ENCODE data around the gene RAP1GAP.
"Not testable (repeated sequence)": the region's sequence is repeated elsewhere in the genome, so short reads cannot be mapped to it uniquely, and the experiment has no call there.

RAP1GAP gene

DNA sequence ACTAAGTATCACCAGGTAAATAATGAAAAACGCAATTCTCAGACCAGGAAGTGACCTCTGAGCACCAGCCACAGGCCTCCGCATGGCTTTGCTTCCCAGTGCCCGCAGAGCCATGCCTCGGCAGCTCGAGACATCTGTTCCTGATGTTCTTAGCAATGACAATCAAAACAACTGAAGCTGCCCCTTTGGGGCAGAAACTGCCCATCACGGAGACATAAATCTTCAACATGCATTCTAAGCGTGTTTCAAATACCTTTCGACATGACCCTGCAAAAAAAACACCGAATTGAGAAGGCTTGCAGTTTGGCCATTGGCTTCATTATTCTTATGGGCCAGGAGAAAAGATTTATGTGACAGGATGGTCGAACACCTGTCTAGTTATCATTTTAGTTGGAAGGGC lies 5.8 kb upstream of the RAP1GAP start:
- DNase-seq = no peak

DNA sequence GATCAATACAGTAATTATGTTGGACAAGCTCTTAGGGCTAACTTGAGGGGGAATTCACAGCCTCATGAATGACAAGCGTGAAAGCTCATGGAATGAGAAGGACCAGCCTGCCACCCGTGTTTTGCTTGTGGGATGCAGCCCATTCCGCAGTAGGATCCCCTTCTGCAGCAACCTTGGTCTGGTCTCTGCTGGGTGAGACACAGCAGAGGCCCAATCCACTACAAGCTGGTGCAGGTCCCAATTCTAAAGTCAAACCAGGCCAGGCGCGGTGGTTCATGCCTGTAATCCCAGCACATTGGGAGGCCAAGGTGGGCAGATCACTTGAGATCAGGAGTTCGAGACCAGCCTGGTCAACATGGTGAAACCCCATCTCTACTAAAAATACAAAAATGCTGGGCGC lies 4.7 kb upstream of the RAP1GAP start:
- DNase-seq = not testable (repeated sequence)

DNA sequence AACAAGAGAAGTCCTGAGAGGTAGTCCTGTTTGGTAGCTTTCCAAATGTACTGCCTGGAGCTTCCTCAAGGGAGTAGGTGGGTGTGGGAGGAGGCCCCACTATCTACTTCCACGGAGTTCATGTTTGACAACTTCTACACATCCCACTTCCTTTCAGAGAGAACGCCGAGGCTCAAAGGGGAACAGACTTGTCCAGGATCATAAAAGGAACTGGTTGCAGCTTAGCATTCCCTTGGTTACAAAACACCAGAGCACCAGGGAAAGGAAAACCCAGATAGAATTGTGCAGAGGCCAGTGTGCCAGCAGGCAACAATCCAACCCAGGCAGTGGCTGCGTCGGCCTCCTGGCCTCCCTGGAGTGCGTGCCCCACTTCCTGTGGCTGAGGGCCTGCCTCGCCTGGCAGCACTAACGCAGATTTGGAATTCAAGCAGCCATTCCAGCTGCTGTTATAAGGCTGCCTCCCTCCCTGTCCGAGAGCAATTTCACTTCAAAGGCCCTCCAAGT lies 4.2 kb upstream of the RAP1GAP start:
- DNase-seq = no peak

DNA sequence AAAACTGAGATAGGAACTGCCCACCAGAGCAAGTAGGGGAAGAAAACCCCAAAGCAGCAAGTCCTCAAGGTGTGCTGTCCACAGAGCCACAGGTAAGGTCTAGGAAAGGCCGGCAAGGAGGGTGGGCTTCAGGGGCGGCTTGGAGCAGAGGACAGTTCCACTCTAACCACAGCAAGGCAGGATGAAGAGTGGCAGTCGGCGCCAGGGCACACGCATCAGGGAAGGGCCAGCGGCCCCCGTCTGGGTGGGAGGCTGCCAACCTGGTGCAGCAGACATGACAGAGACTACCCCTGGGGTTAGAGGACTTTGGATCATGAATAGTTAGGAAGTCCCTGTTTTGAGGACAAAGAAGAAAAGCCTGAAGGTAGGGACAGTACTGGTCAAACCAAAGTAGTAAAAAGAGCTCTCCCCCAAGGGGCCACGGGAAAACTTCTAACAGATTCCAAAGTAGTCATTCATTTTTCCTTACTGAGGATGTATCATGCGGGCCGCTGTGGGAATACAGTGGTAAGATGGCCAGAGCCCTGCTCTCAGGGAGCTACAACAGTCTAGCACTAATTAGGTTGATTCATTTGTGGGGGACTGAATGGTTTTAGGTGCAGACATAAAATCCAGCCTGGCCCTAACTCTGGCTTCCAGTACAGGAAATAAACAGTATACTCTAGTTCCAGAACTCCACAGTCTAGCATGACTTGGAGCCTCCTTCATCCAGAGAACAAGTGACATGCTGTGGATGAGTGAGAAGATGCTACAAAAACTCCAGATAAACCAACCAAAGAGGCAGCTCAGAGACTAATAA lies 3.5 kb upstream of the RAP1GAP start:
- DNase-seq = no peak

DNA sequence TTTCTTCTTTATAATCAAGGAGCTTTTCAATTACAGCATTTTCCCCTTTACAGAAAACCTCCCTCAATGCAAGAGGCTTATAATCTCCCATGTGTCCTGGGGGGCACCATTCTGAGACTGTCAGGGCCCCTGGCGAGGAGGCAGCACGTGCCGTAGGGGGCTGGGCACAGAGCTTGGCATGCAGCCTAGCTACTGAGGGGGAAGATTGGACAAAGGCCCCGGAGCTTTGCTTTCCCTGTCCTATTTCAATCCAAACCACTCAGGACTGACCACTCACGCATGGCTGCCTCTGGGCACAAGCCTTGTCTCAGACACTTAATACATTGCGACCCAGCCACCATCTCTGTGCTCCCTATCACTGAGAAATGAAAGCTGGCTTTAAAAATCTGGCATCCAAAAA lies 2.8 kb upstream of the RAP1GAP start:
- no peak for DNase-seq

DNA sequence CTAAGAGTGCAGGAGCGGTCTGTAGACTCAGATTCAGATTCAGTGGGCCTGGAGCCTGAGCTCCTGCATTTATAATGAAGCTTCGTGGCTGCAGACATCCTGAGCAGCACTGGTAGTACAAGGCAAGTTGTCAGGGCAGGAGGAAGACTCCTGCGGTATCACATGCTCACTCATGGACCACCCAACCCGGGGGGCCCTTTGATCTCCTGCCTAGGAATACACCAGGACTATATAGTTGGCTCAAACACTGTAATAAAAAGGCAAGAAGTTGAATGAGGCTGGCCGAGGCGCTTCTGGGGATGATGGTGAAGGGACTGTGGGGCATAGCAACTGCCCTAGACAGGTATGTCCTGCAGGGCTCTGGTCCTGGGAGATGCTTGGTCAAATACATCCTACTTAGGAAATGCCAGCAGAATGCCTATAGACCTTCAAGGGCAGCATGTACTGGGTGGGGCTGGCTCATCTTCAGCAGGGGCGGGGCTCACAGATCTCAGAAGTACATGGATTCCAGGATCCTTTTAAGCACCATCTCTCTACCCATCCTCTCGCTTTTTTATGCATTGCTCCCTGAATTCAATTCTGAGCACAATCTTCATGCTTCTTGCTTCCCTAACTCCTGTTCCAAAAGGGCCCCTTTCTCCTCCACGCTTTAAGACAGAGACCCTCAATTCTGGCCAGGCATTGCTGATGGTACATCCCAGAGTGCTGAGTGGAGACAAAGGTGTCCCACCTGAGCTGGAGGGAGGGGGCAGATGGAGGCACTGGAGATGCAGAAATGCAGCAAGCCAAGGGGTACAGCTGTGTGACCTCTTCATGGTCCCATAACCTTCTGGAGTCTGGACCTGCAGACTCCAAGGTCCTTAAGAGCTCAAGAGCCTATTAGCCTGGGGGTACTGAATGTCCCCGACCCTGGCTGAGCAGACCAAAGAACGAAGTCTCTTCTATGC lies 2.1 kb upstream of the RAP1GAP start:
- DNase-seq = no peak

DNA sequence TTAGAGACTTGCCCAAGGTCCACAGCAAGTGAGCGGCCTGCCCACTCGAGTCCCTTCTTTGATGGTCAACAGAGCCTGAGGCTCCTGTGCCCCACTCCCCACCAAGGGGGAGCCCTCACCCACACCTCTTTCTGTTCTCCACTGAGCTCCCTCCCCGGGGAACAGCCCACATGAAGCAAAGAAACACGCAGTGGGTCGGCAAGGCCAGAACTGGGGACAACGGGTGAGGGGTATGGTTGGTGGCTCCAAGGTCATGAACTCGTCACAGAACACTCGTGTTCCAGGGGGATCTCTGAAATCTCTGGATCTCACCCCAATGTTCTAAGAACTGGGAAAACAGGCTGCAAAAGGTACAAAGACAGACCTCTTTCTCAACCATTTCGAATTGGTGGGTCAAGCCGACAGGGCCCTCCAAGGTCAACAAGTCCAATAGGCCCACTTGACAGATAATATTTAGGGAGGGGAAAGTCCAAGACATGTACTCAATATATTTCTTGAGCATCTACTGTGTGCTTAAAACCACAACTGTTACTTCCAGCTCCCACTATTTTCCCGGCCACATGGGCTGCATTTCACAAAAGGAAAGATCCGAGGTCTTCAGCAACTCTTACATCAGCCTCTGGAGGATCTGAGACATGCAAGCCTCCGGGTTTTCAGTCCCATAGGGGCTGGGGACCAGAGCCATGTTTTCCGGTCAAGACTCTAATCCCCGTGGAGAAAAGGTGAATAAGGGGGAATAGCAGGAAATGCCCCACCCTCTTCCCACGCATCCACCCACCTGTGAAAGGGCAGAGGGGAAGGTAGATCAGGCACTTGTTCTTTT lies 1.1 kb upstream of the RAP1GAP start:
- no peak for DNase-seq

DNA sequence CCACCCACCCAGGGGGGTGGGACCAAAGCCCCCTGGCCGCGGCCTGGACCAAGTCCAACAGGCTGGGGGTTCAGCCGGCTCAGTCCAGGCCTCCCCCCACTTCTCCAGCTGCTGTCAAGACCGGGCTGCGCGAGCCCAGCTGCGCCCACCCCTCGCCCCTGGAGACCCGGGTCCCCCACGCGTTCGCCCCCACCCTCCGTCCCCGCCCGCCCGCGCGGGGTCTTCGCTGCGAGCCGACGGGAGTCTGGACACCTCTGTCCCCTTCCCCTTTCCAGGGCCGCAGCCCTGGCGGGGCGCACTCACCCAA lies 253 bp downstream of the RAP1GAP start:
- DNase-seq = no peak

DNA sequence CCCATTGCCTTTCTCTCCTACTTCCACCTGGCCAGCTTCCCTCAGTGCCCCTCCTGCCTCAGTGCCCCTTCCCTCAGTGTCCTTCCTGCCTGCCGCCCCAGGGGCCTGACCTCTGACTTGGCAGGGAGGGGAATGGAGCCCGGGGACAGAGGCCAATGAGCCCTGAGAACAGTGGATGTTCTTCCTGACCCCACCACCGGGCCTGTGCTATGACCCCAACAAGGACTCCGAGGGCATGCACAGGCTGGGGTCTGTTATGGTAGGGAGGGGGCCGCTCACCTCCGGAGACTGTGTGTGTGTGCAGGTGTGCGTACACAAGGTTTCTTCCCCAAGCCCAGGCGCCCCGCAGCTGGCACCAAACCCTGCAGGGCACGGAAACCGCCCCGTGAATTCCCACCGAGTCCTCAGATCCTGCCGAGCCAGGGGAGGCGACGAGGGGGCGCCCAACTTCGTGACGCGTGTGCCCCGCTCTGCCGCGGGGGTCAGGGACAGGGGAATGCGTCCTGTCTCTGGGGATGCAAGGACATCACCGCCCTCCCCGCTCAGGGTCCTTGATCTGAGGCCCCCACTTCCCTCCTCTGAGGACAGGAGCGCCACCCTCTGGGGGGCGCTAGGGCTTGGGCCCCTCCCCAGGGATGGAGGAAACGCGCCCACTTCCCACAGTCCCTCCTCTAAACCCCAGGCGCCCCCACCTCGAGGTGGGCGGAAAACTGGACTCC lies 766 bp downstream of the RAP1GAP start:
- DNase-seq = no peak

DNA sequence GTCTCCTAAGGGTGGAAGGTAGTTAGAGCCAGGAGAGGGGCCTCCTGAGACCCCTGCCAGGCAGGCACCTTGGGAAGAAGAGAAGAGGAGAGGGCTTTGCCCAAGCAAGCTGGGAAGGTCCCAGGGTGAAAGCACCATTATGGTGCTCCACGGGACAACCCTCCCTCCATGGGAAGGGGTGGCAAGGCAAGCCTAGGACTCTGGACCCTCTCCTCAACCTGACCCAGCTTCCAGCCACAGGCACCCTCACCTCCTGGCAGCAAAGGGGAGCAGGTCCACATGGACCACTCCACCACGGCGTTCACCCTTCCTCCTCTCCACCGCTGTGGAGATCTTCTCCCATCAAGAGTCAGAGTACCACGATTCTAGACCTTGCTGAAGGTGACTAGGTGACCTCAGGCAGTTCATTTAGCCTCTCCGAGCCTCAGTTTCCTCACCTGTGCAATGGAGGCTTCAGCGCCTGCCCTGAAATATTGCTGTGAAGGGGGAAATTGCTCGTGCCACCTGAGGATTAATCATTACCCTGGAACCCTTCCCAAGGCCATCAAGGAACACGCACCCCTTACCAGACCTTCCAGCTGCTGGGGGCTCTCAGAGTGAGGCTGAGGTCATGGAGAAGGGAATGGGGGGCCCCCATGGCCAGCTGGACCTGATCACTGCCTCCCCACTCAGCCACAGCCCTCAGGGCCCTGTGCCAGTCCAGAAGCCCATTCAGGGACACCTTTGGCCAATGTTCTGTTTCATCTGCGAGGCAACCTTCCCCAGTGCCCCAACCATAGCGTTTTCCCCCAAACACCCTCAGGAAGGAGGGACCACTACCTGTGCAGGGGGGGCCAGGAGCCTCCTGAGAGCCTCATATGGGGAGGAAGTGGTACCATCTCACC lies 1.6 kb downstream of the RAP1GAP start:
- no peak for DNase-seq

DNA sequence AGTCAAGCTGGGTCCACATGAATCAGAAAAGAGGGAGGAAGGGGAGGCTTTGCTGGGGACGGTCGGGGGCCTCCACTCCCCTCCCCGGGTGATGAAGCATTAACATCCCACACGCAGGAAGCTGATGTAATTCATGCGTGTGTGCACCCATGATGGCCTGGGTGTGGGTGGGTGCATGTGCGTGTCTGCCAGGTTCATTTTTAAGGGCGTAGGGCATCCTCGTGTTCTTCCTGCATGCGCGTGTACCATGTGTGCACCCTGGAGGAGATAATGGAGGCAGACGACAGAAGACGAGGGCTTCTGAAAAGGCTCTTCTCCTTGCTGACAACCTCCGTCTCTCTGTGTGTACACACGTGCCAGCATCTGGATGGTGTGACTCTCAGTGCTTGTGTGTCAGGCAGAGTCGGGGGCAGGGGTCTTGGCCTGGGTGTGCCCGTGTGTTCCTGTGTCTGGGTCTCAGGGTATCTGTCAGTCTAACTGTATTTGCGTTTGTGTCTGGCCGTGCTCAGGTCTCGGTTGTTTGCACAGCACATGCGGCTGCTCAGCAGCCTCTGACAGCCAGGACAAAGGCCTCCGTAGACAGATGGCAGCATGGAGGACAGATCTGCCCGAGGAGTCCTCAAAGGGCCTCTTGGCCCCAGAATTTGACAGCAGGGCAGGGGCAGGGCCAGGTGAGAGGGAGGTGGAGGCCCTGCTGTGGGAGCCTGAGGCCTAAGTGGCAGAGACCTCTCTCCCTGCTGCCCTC lies 2.4 kb downstream of the RAP1GAP start:
- DNase-seq = no peak

DNA sequence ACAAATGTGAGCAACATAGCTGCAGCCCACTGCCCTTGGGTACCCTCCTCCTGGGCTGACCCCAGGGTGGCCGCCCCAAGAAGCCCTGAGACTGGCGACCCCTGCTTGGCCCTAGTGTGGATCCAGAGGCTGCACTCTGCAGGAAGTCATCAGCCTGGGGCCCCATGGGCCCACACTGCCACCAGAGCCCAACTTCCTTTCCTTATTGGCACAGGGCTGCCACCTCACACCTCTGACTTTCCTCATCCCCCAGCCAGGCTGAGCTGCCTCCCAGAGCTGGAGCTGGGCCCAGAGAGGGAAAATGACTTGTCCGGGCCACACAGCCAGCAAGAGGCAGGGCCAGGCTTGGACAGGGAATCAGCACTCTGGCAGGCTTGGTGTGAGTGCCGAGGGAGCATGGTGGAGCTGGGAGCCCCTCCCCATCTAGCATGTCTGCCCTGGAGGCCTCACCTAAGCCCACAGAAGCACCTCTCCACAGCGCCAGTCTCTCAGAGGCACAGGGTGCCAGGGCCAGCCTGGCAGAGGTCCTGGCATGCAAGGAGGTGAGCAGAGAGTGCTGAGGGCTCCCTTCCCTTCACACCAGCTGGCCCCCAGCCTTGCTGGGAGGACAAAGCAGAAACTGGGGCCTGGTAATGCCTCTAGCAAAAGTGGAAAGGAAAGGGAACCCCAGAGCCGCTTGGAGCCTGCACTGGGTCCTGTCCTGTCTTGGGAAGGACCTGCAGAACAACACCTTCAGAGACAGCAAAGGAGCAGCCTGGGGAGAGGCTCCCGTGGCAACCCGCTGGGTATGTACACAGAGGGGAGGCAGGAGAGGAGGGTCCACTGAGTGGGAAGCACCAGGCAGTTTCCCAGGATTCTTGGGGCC lies 3.2 kb downstream of the RAP1GAP start:
- peak; percentile 41 for DNase-seq

DNA sequence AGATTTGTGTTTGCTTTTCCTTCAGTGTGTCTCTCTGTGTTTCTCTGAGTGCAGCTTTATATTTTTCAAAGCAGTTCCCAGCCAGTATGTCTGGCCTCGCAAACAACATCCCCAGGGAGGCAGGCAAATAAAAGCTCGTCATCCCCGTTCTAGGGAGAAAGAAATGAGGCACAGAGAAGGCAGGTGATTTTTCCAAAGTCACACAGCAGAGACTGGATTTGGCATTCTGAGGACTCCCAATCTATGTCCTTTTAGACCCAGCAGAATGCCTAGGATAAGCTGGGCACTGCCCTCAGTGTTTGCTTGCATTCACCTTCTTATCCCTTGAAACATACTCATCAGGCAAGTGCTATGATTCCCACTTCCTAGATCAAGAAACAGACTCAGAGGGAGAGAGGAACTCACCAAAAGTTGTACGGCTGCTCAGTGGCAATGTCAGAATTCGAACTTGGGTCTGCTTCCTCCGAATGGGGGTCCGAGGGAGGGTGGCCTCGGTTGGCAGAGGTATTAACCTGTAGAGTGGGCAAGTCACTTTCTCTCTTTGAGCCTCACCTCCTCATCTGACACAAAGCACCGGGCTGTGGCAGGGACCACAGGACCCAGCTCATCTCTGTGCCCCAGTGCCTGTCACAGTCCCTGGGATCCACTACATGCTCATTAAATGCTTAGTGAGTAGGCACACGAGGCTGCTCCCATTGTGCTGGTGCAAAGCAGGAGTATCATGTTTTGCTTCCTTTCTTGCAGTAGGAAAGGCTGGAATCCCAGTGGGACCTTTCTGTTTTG lies 4.2 kb downstream of the RAP1GAP start:
- DNase-seq = no peak

DNA sequence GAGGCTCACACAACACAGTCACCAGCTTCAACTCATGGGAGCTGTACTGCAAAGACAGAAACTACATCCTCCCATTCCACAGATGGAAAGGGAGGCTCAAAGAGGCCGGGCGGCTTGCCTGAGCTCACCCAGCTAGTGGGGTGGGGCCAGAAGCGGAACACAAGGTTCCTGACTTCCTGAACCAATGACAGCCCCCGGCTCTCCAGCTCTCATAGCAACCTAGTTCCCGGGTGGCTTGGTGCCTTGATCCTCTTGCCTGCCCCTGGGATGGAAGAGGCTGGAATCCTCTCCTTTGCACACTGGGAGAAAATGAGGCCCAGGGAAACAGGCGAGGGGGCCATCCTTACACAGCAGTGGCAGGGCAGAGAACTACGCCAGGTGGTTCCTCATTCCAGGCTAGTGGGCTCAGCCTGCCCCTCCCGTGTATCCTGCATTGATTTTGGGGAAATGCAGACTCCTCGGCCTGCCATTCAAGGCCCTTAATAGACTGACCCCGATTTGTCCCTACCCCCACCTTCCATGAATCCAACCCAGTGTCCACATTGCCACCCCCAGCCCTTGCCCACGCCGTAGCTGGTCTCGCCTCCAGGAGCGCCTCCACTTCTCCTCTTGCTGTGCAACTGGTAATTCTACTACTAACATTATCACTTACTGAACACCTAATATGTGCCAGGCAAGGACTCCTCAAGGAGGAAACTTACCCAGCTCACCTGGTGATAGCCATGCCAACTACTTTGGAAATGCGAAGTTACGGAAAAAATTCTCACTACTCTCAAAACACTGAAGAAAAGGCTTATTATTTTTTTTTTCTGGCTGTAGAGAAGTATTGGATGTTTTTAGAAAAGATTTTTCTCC lies 5.0 kb downstream of the RAP1GAP start:
- peak; percentile 19 for DNase-seq

DNA sequence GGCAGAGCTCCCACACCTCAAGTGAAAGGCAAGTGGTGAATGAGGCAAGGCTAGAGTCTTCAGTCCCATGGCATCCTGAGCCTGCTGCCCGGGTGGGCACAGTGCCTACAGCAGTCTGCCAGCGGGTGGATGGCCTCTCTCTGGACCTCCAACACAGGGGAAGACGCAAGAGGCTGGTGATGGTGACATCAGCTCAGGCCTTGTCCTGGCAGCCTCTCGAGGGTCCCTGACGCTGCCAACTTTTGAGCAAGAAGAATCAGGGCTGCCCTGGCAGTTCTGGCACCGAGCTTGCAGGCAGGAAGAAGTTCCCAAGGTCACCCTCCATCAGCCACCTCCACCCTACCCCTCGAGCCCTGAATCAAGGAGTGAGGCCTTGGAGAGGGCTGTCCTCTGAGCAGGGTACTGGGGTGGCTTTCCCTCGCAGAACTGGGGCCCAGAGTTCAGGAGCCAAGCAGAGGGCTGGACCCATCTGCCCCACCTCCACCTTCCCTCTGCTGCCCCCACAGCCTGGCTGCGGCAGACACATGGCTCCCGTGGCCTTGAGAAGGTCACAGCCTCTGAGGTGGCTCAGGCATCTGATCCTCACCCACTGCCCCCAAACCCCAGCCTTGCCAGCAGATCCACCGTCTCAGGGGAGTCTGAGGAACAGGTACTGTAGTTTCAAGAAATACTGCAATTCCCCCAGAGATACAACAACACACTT lies 5.8 kb downstream of the RAP1GAP start:
- no peak for DNase-seq

DNA sequence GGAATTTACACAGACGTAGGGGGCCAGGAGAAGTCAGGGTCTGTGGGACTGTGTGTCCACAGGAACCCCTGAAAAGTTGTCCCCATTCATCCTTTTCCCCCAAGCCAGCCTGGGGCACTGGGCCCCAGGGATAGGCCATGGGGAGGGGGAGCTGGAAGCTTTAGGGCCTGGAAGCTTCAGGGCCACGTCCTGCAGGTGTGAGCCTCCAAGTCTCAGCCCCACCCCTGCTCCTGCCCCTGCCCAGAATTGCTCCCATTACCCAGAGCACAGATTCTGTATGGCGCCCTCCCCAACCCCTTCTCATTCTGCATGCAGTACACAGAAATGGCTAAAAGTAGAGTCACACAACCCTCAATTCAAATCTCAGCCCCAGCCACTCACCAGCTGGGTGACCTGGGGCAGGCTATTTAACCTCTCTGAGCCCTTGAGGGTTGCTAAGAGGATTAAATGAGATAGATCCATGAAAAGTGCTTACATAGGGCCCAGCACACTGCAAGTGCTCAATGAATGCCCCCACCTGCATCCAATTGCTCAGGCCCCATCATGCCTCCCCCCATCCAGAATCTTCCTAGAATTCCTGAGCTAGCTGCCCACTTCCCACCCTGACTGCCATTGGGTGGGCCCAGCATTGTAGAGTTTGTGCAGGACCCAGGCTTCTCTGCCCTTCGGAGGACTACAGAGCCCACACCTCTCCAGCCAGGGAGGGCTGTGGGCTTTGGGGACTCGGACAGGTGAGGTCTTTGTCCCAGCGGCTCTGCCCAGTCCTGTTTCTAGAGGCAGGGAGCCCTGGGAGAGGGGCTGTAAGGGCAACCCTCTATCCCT lies 6.5 kb downstream of the RAP1GAP start:
- DNase-seq = no peak

Data from GDM1 (cell line).